HG02678 (cell line): ENCODE measurements around the gene FAM151B.
"Not testable (repeated sequence)": the region's sequence is repeated elsewhere in the genome, so short reads cannot be mapped to it uniquely, and the experiment has no call there.

Source experiments
- ATAC-seq: cut with Tn5 transposase; IDR thresholded peaks from one replicate; pipeline ENCODE4 v1.9.1; 2021; ENCODE audit warnings: mild to moderate bottlenecking, moderate library complexity; ENCODE audit not compliant: unreplicated experiment

The FAM151B gene

GRCh38 chr5:80580291-80580690, 92.4 kb downstream of the FAM151B start:
- not testable (repeated sequence) for ATAC-seq

DNA sequence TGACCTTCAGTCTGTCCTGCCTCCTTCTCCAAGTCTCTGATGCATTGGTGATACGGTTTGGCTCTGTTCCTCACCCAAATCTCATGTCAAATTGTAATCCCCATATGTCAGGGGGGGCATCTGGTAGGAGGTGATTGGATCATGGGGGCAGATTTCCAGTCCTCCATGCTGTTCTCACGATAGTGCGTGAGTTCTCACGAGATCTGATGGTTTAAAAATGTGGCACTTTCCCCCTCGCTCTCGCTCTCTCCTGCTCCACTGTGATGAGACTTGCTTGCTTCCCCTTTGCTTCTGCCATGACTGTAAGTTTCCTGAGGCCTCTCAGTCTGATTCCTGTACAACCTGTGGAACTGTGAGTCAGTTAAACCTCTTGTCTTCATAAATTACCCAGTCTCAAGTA, 96.9 kb downstream of the FAM151B start:
- no peak for ATAC-seq

DNA sequence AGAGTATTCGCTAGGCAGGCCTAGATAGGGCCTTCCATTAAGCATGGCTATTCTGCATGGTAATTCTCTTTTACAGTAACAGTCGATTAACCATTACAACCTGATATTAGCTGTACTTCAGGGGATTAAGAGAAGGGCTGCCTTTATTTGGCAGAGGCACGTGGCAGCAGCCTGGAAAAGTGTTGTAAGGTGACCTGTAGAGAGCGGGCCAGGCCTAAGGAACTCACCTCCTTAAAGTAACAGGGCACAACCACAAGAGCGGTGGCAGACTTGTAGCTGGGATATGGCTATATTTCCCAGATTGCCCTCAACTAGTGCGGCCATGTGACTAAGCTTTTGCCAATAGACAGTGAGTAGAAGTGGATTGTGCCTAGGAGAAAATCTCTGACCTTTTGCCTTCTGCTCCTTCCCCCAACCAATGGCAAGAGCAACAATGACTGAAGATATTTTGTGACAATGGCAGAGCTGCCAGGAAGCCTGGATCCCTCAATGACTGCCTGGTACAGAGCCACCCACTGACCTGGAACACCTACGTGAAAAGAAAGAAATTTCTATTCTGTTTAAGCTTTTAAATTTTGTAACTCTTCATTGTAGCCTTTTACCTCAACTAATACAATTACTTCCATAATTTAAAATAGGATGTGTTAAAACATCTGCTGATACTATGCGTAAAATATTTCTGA, 101.1 kb downstream of the FAM151B start:
- no peak for ATAC-seq

GRCh38 chr5:80590766-80591165, 102.9 kb downstream of the FAM151B start:
- ATAC-seq, result no peak

DNA sequence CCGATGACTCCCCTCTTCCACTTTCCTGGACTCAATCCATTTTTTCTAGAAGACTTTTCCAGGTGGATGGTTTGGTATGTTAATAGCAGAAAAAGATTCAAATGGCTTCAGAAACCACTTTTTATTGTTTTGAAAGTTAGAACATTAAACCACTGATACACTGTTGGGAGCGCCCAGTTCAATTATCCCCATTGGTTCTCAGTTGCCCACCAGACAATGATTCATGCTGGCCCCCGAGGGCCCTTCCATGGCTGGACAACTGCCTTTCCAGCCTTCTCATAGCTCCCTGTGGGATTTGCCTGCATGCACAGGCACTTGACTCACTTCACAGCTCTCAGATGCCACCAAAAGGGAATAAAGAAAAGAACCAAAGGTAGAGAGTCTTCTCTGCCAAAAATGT, 103.5 kb downstream of the FAM151B start:
- ATAC-seq, result no peak

- no peak for ATAC-seq
These were observed 104.2 kb downstream of the FAM151B start for GRCh38 chr5:80592105-80592504.
